Heart right ventricle (tissue), 16 donors: ENCODE results near the gene RAP1GAP2. TPM values are rescaled to one million over a fixed set of nuclear protein-coding genes. Genes with fewer than 3 reads are reported as not detected.
A peak's percentile ranks its signal among the peaks of the same experiment; 100 is the strongest.

Experiments
- ATAC-seq, 8 donors: fragments of 200-7000 bp; cut with Tn5 transposase; one replicate each; pipeline ENCODE4 v1.9.1; 2020; ENCODE audit warnings: mild to moderate bottlenecking in 8 of 8, moderate library complexity in 8 of 8, moderate number of reproducible peaks in 1 of 8
- DNase-seq, 2 donors: peaks; one replicate each; pipeline ENCODE4 v3.0.0-alpha.2; 2020
- H3K27ac ChIP-seq, 10 donors: fragments of 200-600 bp; sonication (generic) in 2 of 10; one replicate each; pipeline versions ENCODE4 v1.5.0 to v1.8.0; 2020 to 2022; ENCODE audit warnings: mild to moderate bottlenecking in 3 of 10
- H3K27me3 ChIP-seq, 7 donors: fragments of 200-600 bp; one replicate each; pipeline ENCODE4 v1.8.0; 2021 to 2022; ENCODE audit warnings: mild to moderate bottlenecking in 2 of 7
- H3K36me3 ChIP-seq, 9 donors: fragments of 200-600 bp; sonication (generic) in 1 of 9; one replicate each; pipeline versions ENCODE4 v1.5.0 to v1.8.0; 2020 to 2022; ENCODE audit warnings: mild to moderate bottlenecking in 2 of 9
- H3K4me1 ChIP-seq, 9 donors: fragments of 200-600 bp; sonication (generic) in 1 of 9; one replicate each; pipeline versions ENCODE4 v1.5.0 to v1.8.0; 2020 to 2022; ENCODE audit warnings: mild to moderate bottlenecking in 4 of 9
- H3K4me3 ChIP-seq, 10 donors: fragments of 200-600 bp; sonication (generic) in 2 of 10; one replicate each; pipeline versions ENCODE4 v1.5.0 to v1.8.0; 2020 to 2022; ENCODE audit warnings: mild to moderate bottlenecking in 7 of 10, moderate library complexity in 2 of 10
- H3K9me3 ChIP-seq, 11 donors: fragments of 200-600 bp in 10 of 11; sonication (generic) in 2 of 11; one replicate each; pipeline versions ENCODE4 v1.5.0 to v1.8.0; 2013 to 2022; ENCODE audit warnings: mild to moderate bottlenecking in 2 of 11, control low read depth in 1 of 11, moderate library complexity in 1 of 11
- WGBS, 2 donors: extraction: QIAGEN DNeasy Blood & Tissue Kit; methylation state at CpG; one replicate each; pipeline ENCODE4 v1.1.7; 2013; ENCODE audit warnings: inconsistent platforms in 1 of 2; 5-methylcytosine and 5-hydroxymethylcytosine counted together
- intact Hi-C, 10 donors: fragments of 100-400 bp; cut with DNase I; formaldehyde crosslinking; loops; one replicate each; pipeline versions ENCODE4 v1.11.1 to v1.14.2; 2022
- long read RNA-seq, 3 donors: library from polyadenylated mRNA; unstranded; transcript quantifications; one replicate each; pipeline ENCODE4 v2.0.0, GENCODE V29; 2020 to 2021
- polyA plus RNA-seq, 2 donors: library from polyadenylated mRNA; stranded (reverse); fragments of 200-250 nt; gene quantifications; one replicate each; pipeline ENCODE4 v1.2.3, GENCODE V29; 2013
- total RNA-seq, 10 donors: library from RNA; stranded (reverse); fragmentation: NEBNext Ultra II Directional in 3 of 10; extraction: Animal tissue kit (Norgen Biotek cat#: 25700) in 3 of 10; gene quantifications; one replicate each; pipeline versions ENCODE4 v1.2.1 to v1.2.4, GENCODE V29; 2021 to 2023
- TF ChIP-seq, protein P1 (sequence below), 9 donors: fragments of 200-600 bp; sonication (generic) in 2 of 9; IDR thresholded peaks; one replicate each; pipeline versions ENCODE4 v1.5.0 to v1.8.0; 2021 to 2022; ENCODE audit warnings: antibody characterized with exemption in 9 of 9, mild to moderate bottlenecking in 5 of 9, moderate library complexity in 1 of 9
- donor health status: Arrhythmogenic right ventricular cardiomyopathy.
- donor health status: ischemic (EF 13 %, LVEDD 7.1; RV severe dilation, severe dysfunction).
- donor health status: healthy with polysubstance abuse.
- donor health status: DM: no; HTN: yes; CAD: no.
- donor health status: DM: no; HTN: no; CAD: no.
- donor health status: ischemic (EF 25% LVEDD 6.9; RV normal size, moderate dysfunction).
- donor health status: ischemic (EF 25% LVEDD 5.7; RV mildly dilated, moderate dysfunction).
- donor health status: healthy.
- donor health status: DM: yes; HTN: yes; CAD: no.
- donor health status: Ischemic cardiomyopathy.
- donor health status: ischemic (EF 35%, LVEDD 5.7; RV mildly dilated, moderate dysfunction).
- donor health status: nonischemic (EF 11% LVEDD 7.7; RV severe dilation, severe dysfunction).
- donor health status: DM: yes; HTN: yes; CAD: no.
- donor health status: PGD.
- donor health status: ischemic (EF 29% LVEDD 5.4; RV normal size, mild dysfunction).
- donor health status: nonischemic (EF 23%, LVEDD 6.1; RV moderate dilation, normal function).

The RAP1GAP2 gene
- total RNA-seq: 10 to 100 TPM; 25.0 to 51.3 (median 38.0) TPM
- polyA plus RNA-seq: 10 to 100 TPM in 1 of 2 donors, 1 to 10 TPM in 1; 9.5 to 19.3 TPM
- long read RNA-seq, donor 1, full-length matches to known transcripts: 6 of 17 reads
- long read RNA-seq, donor 1, partial matches to known transcripts: 5 of 17 reads
- long read RNA-seq, donor 1, other reads (novel, unspliced or antisense): 6 of 17 reads
- long read RNA-seq, donor 2, full-length matches to known transcripts: 27 of 34 reads
- long read RNA-seq, donor 2, partial matches to known transcripts: 3 of 34 reads
- long read RNA-seq, donor 2, other reads (novel, unspliced or antisense): 4 of 34 reads
- long read RNA-seq, donor 3, full-length matches to known transcripts: 40 of 59 reads
- long read RNA-seq, donor 3, partial matches to known transcripts: 19 of 59 reads
- long read RNA-seq, donor 3, other reads (novel, unspliced or antisense): 0 of 59 reads

DNA sequence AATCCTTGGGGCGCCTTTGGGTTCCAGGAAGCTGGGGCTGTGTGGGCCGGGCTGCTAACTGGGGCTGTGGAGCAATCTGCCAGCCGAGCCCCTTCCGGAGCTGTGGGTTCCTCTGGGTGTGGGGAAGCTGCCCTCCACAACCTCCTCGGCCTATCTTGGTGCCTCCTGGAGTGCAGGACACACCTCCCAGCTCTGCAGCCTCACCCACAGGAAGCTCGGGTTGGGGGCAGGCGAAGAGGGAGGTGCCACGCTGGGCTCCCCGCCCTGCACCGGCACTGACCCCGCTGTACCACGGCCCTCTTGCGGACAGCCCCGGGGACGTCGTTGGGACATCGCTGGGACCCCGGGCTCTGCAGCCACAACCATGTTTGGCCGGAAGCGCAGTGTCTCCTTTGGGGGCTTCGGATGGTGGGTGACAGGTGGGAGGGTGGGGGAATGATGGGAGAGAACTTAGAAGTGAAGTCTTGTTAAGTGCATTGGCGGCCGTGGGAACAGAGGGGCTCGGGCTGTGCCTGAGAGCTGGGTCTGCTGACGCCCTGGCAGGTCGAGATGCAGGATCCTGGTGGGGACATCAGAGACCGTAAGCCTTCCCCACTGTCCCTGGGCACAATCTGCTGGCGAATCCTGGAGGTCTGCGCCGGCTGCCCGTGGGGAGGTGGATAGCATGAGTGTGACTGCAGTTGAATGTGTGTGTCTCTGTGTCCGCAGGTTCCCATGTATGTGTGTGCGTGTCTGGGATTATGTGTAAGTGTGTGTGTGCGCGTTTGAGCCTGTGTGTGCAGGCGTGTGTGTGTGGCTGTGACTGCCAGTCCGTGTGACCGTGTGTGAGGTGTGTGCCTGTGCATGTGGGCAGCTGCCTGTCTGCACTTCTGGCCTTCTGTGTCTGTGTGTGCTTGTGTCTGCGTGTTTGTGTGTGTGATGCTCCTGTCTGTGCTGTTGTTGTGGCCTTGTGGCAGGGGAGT lies at the start of gene RAP1GAP2:
Gene RAP1GAP2 (plus strand): TSS at position 275 of the 962 bp plus-strand sequence. CDS start 90 bp downstream, at position 365.
- no peaks in the 10 kb centered on the region for H3K36me3 ChIP-seq
- H3K4me3 ChIP-seq: peak within 1 kb of the TSS in 6 of 10 donors; percentile 10 to 60 (median 18)
- intact Hi-C loops: no loop called here
- no peaks in the 10 kb centered on the region for H3K9me3 ChIP-seq
- ATAC-seq (peak in 7 of 8 donors; percentile 41 to 69 (median 61)), DNase-seq (peak; percentile 37 to 61)
- peaks cover 0 to 60% (median 6%) of the 10 kb centered on the region in 9 donors for H3K4me1 ChIP-seq
- H3K27ac ChIP-seq: peak within 1 kb of the TSS in 1 of 10 donors; percentile 57
- 64 to 77% methylated on average over 39 of the region's 39 CpGs for WGBS, 2 donors
- H3K27me3 ChIP-seq: peaks cover 0 to 34% (median 16%) of the 10 kb centered on the region in 7 donors
- TF ChIP-seq, protein P1, sequence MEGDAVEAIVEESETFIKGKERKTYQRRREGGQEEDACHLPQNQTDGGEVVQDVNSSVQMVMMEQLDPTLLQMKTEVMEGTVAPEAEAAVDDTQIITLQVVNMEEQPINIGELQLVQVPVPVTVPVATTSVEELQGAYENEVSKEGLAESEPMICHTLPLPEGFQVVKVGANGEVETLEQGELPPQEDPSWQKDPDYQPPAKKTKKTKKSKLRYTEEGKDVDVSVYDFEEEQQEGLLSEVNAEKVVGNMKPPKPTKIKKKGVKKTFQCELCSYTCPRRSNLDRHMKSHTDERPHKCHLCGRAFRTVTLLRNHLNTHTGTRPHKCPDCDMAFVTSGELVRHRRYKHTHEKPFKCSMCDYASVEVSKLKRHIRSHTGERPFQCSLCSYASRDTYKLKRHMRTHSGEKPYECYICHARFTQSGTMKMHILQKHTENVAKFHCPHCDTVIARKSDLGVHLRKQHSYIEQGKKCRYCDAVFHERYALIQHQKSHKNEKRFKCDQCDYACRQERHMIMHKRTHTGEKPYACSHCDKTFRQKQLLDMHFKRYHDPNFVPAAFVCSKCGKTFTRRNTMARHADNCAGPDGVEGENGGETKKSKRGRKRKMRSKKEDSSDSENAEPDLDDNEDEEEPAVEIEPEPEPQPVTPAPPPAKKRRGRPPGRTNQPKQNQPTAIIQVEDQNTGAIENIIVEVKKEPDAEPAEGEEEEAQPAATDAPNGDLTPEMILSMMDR (IDR thresholded peaks at IDR 0.05): no peak

DNA sequence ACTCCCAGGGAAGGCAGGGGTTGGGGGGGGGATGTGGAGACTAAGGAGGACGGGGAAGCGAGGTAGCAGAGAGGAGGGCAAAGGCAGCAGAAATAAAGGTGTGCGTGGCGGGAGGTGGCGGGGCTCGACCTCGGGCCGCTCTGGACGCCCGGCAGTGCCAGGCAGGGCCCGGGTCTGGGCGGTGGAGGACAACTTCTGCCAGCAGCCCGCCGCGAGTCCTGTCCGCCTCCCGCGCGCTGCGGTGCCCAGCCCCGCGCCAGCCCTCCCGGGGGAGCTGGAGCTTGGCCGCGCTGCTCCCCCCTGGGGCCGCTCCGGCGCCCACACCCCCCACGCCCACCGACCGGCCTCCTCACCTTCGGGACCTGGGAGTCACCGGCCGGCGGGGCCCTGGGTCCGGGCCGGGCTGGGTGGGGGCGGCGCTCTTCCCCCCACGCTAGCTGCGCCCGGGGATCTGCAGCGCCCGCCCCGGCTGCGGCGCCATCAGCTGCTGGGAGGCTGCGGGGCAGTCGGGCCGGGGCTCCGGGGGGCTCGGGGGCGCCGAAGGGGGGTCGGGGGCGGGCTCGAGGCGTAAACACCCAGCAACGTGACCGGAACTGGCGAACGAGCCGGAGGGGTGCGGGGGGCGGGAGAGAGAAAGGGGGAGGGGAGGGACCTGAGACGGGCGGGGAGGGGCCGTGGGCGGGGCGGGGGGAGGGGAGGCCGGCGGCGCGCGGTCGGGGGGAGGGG lies 47.0 kb upstream of the RAP1GAP2 start, which contains the start of gene CCDC92B:
Gene CCDC92B (minus strand): TSS at position 595 of the 726 bp plus-strand sequence. CDS start 14,507 bp downstream, outside the sequence.
- no peaks in the 10 kb centered on the region for H3K36me3 ChIP-seq
- TF ChIP-seq, protein P1 (IDR thresholded peaks at IDR 0.05): no peak
- H3K4me1 ChIP-seq: peaks cover 0 to 4% (median 0%) of the 10 kb centered on the region in 9 donors
- no peak within 1 kb of the TSS for H3K27ac ChIP-seq
- intact Hi-C loops: no loop called here
- 4% methylated on average over 53 to 74 of the region's 76 CpGs for WGBS, 2 donors
- no peak for DNase-seq
- peak in 1 of 8 donors; percentile 13 for ATAC-seq
- H3K4me3 ChIP-seq: peak within 1 kb of the TSS in 5 of 10 donors; percentile 1 to 35 (median 22)
- H3K9me3 ChIP-seq: no peaks in the 10 kb centered on the region
- H3K27me3 ChIP-seq: peaks cover 3 to 87% (median 61%) of the 10 kb centered on the region in 7 donors

DNA sequence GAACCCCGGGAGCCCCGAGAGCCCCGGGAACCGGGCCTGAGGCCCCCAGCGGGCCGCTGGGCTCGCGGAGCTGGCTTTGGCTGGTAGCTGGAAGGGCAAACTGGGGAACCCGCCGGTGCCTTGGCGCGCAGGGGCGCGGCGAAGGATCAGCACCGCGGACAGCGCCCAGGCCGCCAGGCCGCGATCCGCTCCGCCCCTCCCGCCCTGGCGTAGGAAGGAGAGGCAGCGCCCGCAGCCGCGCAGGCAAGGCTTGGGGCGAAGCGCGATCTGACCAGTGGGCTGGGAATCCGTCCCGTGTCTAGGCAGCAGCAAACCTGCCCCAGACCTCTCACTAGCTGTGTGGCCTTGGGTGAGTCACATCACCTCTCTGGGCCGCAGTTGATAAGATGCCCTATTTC lies 46.5 kb upstream of the RAP1GAP2 start:
- H3K27ac ChIP-seq: no peak overlapping the region
- DNase-seq (peak; percentile 57 to 74), ATAC-seq (peak; percentile 88 to 96 (median 94))
- no peaks in the 10 kb centered on the region for H3K36me3 ChIP-seq
- TF ChIP-seq, protein P1 (IDR thresholded peaks at IDR 0.05): no peak
- H3K4me1 ChIP-seq: peaks cover 0 to 4% (median 0%) of the 10 kb centered on the region in 9 donors
- 1 to 2% methylated on average over 35 of the region's 35 CpGs for WGBS, 2 donors
- H3K4me3 ChIP-seq: peak overlapping the region in 5 of 10 donors; percentile 1 to 35 (median 22)
- no peaks in the 10 kb centered on the region for H3K9me3 ChIP-seq
- intact Hi-C loops: no loop called here
- peaks cover 5 to 87% (median 66%) of the 10 kb centered on the region in 7 donors for H3K27me3 ChIP-seq
